ENCODE measurements around the gene DYDC1. TPM values are rescaled to one million over a fixed set of nuclear protein-coding genes. Genes with fewer than 3 reads are reported as not detected.
"Not testable (repeated sequence)": the region's sequence is repeated elsewhere in the genome, so short reads cannot be mapped to it uniquely, and the experiment has no call there.

Gene DYDC1
- not detected in 2 replicates for total RNA-seq (2014; rRNA removed; shearing (Covaris generic))

DNA sequence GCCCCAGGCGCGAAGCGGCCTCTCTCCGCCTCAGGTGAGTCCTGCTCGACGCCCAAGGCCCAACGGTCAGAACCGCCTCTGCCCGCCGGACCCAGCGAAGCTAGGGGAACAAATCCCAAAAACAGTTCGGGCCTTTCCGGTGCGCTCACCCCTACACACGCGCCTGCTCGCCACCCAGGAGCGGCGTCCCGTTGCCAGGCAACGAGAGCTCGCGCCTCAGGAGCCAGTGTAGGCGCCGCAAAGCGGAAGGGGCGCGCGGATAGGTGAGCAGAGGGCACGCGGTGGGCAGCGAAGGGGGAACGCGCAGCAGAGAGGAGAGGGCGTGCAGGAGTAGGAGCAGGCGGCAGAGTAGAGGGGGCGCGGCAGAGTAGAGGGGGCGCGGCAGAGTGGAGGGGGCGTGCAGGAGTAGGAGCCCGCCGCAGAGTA is at the start of gene DYDC1, which contains the start of gene DYDC2:
Gene DYDC1, minus strand, starts transcription at position 193 of the 426 bp plus-strand sequence. CDS start 4,154 bp downstream, outside the sequence.
Gene DYDC2, plus strand, starts transcription at position 219 of the 426 bp plus-strand sequence. CDS start 5,663 bp downstream, outside the sequence.
- no peak for DNase-seq (ENCODE audit: low read depth)

DNA sequence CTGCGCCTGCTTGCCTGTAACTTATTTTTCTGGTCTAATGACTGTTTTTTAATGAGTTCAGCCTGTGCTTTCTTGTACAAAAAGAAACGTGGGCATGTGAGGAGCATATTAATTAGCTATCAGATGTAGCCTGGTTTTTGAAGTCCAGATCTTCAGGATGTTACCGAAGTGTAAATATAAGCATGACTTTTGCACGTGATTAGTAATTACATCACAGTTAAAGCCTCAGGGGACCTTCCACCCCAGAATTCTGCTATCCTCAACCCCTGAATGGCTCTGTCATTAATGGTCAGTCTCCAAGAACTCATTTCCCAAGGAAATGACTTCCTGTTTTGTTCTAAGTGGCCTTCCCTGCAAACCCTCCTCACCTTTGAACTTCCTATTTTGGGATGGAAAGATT is 49.6 kb upstream of the DYDC1 start:
- DNase-seq (ENCODE audit: low read depth), result no peak

DNA sequence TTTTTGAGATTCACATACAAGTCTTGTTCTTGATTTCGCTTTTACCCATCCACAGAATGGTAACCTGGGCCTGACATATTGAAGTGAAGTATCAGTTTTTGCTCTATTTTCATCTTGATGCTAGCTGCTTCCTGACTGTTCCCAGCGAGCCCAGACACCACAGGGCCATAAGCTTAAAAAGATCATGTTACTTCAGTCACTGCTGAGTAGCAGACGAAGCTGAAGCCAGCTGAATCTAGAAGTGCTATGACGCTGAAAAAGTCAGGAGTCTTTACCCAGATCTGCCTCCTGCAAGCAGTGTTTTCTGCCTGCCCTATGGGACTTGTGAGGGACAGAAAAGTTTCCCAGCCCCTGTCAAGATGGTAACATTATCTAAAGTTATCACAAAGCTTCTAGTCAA is 49.1 kb upstream of the DYDC1 start:
- no peak for DNase-seq (ENCODE audit: low read depth)

DNA sequence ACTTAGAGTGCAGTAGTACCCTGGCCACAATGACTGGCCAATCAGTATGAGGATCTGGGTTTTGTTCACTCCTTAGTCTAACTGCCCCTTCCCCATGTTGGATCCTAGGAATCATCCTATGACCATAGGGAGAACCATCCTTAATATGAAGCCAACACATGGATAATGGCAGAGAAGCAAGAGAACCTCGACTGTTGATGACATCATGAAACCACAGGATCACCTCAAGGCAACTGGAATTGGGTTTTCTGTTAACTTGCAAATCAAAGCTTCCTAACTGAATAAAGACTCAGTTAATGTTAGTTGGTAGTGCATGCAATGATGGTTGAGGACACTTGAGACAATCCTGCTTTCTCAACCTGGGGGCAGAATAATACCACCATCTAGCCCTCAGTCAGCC is 48.5 kb upstream of the DYDC1 start:
- DNase-seq (ENCODE audit: low read depth), result peak; percentile 34

DNA sequence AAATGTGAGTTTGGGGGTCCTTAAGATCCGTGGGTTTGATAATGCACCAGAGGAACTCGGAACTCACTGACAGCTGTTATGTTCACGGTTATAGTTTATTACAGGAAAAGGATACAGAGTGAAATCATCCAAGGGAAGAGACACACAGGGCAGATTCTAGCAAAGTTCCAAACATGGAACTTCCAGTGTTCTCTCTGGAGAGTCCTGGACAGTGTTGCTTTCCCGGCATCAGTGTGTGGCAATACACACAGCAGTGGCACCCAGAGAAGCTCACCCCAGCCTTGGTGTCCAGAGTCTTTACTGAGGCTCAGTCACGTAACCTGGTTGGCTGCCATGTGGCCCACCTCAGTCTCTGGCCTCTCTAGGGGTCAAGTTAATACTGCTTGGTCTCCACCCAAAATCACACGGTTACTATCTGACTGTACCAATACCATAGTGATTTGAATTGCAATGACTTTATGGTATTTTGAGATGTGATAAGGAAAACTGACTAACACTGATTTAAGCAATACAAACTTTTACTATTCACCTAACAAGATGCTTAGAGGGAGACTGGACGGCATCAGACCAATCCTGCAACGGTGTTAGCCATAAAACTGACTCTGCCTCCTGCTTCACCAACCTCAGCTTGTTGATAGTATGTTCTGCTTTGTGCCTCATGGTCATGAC is 43.7 kb upstream of the DYDC1 start:
- DNase-seq (ENCODE audit: low read depth), result no peak

DNA sequence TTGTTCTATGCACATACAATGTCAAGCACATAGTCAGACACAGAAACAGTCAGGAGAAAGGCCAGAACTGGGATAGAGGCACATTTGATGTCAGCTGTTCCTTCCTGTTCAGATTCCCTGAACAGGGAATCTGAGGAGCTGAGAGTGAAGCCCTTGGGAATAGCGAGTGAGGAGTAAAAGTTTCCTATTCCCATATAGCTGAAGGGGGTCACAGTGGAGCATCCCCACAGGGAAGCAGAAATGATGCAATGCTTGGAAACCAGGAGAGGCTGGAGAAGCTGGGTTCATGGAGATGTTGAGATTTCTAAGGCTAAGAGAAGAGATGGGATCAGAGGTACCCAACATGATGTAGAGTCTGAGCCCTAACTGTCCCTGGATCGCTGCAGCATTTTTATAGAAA is 40.5 kb upstream of the DYDC1 start:
- no peak for DNase-seq (ENCODE audit: low read depth)

DNA sequence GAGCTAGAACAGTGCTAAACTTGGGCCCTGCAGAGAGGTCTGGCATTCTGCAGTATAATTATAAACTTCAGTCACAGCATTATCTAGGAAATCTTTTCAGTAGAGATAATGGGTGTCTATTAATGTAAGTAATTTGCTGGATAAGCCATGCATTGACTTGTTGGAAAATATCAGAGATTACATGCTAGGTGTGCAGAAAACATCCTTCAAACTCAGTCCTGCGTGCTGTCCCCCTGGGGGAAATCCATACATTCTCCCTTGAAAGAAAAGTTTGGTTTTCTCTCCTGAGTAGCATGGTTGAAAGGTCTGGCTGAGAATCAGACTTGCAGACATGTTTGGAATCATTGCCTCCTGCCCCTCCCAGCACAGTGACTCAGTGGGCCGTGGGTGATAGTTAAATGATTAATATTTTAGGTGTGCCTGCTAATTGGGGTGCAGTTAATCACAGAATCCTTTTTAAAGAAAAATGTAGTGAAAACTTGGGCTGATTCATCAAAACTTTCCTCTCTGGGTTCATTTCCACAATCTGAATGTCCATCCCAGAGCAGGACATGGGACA is 37.9 kb upstream of the DYDC1 start:
- DNase-seq (ENCODE audit: low read depth), result no peak

DNA sequence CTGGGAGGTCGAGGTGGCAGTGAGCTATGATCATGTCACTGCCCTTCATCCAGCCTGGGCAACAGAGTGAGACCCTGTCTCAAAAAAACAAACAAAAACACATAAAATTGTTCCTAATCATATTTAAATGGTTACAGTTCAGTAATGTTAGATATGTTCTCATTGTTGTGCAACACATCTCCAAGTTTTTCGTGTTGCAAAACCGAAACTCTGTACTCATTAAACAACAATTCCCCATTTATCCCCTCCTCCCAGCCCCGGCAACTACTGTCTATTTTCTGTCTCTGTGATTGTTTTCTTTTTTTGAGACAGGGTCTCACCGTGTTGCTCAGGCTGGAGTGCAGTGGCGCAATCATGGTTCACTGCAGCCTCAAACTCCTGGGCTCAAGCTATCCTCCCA is 35.7 kb upstream of the DYDC1 start:
- DNase-seq (ENCODE audit: low read depth), result no peak

DNA sequence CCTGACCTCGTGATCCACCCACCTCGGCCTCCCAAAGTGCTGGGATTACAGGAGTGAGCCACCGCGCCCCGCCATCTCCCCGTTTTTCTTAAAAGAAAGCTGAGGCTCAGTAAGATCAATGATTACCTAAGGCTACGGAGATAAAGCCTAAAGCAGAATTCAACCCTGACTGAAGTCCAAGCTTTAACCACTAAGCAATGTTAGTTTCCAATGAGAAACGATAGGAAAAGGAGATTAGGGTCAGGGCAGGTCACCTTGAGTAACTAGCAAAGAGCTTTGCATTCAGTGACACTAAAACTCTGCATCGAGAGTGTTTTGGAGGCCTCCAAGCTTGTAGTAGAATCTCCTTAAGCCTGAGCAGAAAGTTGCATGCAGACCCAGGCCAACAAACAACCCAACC is 34.2 kb upstream of the DYDC1 start:
- no peak for DNase-seq (ENCODE audit: low read depth)

DNA sequence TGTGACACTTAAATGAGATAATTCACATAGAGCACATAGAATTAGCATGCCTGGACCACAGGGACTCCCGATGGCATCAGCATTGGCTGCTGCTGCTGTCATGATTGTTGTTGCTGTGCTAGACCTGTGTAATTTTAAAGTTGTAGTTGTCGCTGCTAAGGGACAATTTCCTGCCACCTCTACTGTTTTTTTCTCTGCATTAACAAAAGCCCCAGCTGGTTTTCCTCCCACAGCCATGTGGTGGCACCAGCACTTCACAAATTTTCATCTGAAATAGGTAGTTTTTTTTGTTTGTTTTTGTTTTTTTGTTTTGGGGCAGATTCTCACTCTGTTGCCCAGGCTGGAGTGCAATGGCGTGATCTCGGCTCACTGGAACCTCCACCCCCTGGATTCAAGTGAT is 26.4 kb upstream of the DYDC1 start:
- peak; percentile 37 for DNase-seq (ENCODE audit: low read depth)

DNA sequence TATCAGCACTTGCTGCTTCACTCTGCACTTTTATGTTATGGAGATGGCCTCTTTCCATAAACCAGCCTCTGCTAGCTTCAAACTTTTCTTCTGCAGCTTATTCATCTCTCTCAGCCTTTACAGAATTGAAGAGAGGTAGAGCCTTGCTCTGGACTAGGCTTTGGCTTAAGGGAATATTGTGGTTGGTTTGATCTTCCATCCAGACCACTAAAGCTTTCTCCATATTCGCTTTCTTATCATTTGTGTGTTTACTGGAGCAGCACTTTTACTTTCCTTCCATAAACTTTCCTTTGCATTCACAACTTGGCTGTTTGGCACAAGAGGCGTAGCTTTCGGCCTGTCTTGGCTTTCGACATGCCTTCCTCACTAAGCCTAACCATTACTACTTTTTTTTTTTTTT is 23.6 kb upstream of the DYDC1 start:
- no peak for DNase-seq (ENCODE audit: low read depth)

DNA sequence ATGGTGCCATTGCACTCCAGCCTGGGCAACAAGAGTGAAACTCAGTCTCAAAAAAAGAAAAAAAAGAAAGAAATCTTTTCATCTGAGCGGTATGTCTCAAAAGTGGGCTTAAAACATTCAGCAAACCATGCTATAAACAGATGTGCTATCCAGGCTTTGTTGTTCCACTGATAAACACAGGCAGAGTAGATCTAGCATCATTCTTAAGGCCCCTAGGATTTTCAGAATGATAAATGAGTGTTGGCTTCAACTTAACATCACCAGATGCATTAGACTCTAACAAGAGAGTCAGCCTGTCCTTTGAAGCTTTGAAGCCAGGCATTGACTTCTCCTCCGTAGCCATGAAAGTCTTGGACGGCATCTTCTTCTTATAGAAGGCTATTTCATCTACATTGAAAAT is 23.1 kb upstream of the DYDC1 start:
- no peak for DNase-seq (ENCODE audit: low read depth)

DNA sequence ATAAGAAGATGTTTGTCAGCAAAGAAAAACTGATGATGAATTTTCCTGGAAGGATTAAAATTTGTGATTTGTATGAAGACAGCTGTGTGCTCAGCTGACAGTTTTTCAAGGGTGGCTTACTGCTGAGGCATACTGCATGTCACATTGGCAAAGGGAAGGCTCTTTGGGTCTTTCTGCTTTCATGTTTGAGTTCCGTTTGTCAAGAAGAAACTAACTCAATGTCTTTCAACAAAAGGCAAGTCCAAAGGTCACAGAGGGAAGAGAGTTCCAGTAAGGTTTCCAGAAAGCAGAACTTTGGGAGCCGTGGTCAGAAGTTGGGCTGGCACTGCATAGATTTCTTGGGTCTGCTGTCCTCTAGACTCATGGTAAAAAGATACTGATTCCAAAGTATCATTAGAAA is 16.9 kb upstream of the DYDC1 start:
- DNase-seq (ENCODE audit: low read depth), result no peak

DNA sequence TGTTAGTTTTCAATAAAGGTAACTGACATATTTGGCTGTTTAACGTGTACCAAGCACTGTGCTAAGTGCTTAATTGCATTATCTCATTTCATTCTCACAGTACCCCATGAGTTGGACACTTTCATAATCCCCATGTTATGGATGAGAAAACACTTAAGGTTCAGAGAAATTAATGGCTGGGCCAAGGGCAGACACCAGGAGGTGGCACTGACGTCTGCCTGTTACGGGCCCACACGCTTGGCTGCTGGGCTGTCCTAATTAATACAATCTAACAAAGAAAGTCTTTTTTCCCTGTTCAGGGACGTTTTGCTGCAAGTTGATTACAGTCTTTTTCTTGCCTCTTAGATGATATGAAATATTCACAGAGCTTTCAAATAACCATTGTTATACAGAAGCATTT is 16.1 kb upstream of the DYDC1 start:
- DNase-seq (ENCODE audit: low read depth), result no peak

DNA sequence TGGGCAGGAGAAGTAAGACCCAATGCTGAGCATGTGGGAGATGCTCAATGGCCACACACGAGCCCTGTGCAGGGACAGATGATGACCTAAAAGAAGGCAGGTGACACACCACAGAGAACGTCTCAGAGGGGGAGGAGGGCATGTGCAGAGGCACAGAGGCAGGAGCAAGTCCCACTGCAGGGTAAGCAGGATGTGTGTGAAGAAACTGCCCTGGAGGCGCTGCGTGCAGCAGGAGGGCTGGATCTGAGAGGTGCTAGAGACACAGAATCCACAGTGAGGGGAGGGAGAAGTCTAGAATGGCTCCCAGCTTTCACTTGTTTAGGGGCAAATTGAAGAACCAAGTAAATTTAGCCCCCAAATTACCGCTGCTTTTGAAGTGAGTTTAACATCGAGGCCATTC is 14.9 kb upstream of the DYDC1 start:
- no peak for DNase-seq (ENCODE audit: low read depth)

DNA sequence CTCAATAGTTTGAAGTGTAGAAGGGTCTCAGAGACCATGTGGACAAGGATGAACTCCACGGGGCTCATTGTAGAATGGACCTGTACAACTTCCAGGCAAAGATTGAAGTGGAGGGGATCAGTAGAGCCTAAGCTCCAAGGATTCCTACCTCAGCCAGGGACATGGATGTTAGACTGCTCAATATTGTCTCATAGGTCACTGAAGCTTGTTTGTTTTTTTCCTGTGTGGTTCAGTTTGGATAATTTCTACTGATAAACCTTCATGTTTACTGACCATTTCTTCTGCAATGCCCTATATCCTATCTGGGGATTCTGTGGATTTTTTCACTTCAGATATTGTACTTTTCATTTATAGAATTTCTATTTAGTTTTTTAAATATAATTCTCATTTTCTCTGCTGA is 9.0 kb upstream of the DYDC1 start:
- no peak for DNase-seq (ENCODE audit: low read depth)

DNA sequence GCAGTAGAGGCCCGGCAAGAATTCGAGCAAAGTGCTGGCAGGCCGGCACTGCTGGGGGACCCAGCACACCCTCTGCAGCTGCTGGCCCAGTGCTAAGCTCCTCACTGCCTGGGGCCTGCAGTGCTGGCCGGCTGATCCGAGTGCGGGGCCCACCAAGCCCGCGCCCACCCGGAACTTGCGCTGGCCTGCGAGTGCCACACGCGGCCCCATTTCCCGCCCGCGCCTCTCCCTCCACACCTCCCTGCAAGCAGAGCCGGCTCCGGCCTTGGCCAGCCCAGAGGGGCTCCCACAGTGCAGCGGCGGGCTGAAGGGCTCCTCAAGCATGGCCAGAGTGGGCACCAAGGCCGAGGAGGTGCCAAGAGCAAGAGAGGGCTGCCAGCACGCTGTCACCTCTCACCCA is 3.1 kb upstream of the DYDC1 start:
- DNase-seq (ENCODE audit: low read depth), result no peak

DNA sequence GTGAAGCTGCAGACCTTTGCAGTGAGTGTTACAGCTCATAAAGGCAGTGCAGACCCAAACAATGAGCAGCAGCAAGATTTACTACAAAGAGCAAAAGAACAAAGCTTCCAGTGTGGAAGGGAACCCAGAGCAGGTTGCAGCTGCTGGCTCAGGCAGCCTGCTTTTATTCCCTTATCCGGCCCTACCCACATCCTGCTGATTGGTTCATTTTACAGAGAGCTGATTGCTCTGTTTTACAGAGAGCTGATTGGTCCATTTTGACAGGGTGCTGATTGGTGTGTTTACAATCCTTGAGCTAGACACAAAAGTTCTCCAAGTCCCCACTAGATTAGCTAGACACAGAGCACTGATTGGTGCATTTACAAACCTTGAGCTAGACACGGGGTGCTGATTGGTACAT is 2.4 kb upstream of the DYDC1 start:
- not testable (repeated sequence) for DNase-seq (ENCODE audit: low read depth)

DNA sequence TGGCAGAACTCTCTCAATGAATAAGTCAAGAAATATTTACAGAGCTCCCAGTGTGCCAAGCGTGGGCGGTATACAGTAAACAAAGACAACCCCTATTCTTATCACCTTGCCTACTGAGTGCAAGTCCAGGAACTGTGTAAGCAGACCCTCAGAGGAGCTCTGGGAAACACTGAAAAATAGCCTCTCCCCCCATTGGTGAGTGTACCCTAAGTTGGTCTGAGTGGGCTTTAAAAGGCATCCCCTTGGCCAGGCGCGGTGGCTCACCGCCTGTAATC is 1.2 kb upstream of the DYDC1 start:
- no peak for DNase-seq (ENCODE audit: low read depth)

DNA sequence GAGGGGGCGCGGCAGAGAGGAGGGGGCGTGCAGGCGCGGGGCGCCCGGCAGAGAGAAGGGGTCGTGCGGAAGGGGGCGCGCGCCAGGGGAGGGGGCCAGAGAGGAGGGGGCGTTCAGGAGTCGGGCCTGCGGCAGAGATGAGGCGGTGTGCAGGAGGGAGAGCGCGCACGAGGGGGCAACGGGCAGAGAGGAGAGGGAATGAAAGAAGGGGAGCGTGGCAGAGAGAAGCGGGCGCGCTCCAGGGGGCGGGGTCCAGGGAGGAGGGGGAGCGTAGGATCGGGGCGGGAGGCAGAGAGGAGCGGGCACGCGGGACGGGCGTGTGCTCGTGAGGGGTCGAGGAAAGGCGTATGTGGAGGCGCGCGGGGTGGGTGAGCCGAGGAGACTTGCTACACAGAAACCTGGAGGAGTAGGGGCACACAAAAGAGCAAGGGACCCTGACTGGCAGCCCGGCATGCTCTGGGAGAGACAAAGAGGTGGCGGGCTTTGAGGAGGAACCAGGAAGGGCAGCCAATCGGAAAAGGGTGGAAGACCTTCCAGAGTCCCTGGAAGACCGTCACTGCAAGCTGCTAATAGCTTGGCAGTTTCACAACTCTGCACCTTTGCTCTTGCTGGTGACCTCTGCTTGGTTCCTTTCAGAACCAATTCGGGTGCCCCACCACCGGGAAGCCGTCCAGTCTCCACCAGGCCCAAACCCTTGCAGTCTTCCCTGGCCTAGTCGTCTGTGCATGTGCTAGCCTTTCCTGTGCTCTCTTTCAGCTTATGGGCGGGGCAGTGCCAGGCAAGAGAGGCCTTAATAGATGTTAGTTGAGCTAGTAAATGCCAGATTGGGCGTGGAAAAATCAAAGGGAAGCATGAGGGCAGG is 665 bp upstream of the DYDC1 start:
- no peak for DNase-seq (ENCODE audit: low read depth)

DNA sequence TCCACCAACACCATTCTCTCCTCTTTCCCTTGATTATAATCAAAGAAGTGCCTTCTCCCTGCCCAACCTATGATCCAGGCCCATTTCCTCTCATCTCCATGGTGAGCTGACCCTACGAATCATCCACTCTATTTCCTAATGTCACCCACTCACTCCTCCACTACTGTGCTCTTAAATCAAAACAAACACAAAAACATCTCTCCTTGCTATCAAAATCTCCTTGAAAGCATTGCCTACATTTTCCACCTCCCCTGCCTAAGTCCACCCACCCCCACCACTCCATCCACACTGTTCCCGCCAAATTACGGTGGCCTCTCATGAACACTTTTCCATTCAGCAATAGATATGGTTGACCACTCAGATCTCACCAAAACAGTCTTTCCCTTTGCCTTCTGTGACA is 5.3 kb downstream of the DYDC1 start:
- no peak for DNase-seq (ENCODE audit: low read depth)

DNA sequence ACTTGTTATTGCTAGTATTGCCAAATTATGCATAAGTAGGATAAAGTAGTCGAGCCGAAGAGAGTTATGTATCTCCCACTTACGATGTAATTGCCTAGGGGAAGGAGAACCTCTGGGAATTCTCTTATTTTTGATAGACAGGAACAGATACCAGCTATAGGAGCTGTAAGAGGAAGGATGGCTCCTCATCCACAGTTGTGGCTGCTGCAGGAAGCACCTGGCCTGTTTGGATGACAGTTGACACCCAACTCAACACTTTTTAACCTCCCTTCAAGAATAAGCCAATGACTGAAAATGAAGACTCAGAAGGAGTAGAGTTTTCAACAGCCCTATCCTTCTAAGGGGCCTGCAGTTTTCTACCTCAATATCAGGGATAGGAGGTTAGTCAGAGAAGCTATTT is 6.3 kb downstream of the DYDC1 start:
- no peak for DNase-seq (ENCODE audit: low read depth)

DNA sequence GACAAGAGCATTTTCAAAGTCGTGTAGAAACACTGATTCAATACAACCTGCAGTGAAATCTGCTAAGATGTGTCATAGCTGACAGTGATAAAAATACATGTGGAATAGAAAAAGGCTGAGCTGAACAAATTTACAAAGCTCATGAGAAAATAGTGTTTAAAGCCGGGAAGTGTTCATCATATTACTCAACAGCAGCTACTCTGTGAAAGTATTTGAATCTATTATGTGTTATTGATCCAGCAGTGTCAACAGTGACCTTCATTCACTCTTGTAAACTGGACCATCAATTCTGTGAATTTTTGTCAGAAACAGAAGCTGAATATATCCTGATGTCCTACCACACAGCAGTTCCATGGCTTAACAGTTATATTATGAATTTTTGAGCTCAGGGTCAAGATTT is 11.6 kb downstream of the DYDC1 start:
- DNase-seq (ENCODE audit: low read depth), result no peak

Measured in RPMI7951 (cell line).